Neutrophil (primary cell): ENCODE measurements around the gene UGGT2.

ENCODE experiments used
- H3K27ac ChIP-seq: fragments of 200-600 bp; sonication (generic); 2 replicates; pipeline ENCODE4 v1.5.1; 2016; ENCODE audit warnings: mild to moderate bottlenecking, moderate library complexity
- H3K27me3 ChIP-seq: fragments of 200-600 bp; sonication (generic); 2 replicates; pipeline ENCODE4 v1.6.0; 2016; ENCODE audit warnings: mild to moderate bottlenecking
- H3K36me3 ChIP-seq: fragments of 200-600 bp; sonication (generic); 2 replicates; pipeline ENCODE4 v1.5.1; 2017
- H3K4me1 ChIP-seq, 2 experiments: fragments of 200-600 bp in 1 of 2; sonication (generic) in 1 of 2; 1 replicate in 1 of 2; 2 replicates in 1 of 2; pipeline versions ENCODE4 v1.5.1 to v1.6.1; 2013 to 2016; ENCODE audit warnings: low read depth in 1 of 2, low read length in 1 of 2, mild to moderate bottlenecking in 1 of 2, moderate library complexity in 1 of 2; ENCODE audit not compliant: control insufficient read depth in 1 of 2, insufficient read depth in 1 of 2
- H3K4me3 ChIP-seq, 2 experiments: fragments of 200-600 bp in 1 of 2; sonication (generic) in 1 of 2; 1 replicate in 1 of 2; 2 replicates in 1 of 2; pipeline ENCODE4 v1.5.1; 2013 to 2016; ENCODE audit warnings: low read depth in 1 of 2, low read length in 1 of 2, mild to moderate bottlenecking in 1 of 2, moderate library complexity in 1 of 2
- H3K9me3 ChIP-seq: fragments of 200-600 bp; sonication (generic); 2 replicates; pipeline ENCODE4 v1.5.1; 2016
- TF ChIP-seq, protein P1 (sequence below): fragments of 200-600 bp; sonication (generic); IDR thresholded peaks from 2 replicates; pipeline ENCODE4 v1.5.1; 2016; ENCODE audit warnings: antibody characterized with exemption

The UGGT2 gene

GRCh38 chr13:95902741-95903140 lies 150.5 kb downstream of the UGGT2 start:
- Histone ChIP-seq H3K27ac (no peak overlapping the region), H3K9me3 (no peaks in the 10 kb centered on the region), H3K4me3 (no peak overlapping the region), H3K36me3 (no peaks in the 10 kb centered on the region), H3K27me3 (no peaks in the 10 kb centered on the region), H3K4me1 (no peaks in the 10 kb centered on the region)
- TF ChIP-seq, protein P1, sequence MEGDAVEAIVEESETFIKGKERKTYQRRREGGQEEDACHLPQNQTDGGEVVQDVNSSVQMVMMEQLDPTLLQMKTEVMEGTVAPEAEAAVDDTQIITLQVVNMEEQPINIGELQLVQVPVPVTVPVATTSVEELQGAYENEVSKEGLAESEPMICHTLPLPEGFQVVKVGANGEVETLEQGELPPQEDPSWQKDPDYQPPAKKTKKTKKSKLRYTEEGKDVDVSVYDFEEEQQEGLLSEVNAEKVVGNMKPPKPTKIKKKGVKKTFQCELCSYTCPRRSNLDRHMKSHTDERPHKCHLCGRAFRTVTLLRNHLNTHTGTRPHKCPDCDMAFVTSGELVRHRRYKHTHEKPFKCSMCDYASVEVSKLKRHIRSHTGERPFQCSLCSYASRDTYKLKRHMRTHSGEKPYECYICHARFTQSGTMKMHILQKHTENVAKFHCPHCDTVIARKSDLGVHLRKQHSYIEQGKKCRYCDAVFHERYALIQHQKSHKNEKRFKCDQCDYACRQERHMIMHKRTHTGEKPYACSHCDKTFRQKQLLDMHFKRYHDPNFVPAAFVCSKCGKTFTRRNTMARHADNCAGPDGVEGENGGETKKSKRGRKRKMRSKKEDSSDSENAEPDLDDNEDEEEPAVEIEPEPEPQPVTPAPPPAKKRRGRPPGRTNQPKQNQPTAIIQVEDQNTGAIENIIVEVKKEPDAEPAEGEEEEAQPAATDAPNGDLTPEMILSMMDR = no peak

GRCh38 chr13:95898256-95898655 lies 154.9 kb downstream of the UGGT2 start:
- Histone ChIP-seq H3K9me3 (no peaks in the 10 kb centered on the region), H3K4me3 (no peak overlapping the region), H3K27ac (no peak overlapping the region)

DNA sequence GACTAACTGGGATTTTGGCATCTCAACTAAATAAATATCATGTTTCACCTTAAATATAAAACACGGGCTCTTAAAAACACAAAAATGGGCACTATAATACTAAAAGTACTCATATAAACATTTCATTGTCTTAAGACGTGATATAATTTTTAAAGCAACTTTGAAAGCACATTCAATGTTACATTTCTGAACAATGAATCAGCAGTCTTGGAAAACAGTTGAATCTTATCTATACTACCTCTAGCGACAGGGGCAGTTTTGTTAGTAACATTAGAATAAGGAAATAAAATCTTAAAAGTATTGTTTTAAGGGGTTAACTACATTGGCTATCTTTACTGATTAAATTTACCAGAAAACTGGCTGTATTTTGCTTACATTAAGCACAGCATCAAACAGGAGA lies 156.9 kb downstream of the UGGT2 start:
- no peak overlapping the region for H3K4me3 ChIP-seq
- no peaks in the 10 kb centered on the region for H3K36me3 ChIP-seq
- no peaks in the 10 kb centered on the region for H3K27me3 ChIP-seq
- H3K27ac ChIP-seq = no peak overlapping the region
- H3K4me1 ChIP-seq = no peaks in the 10 kb centered on the region
- TF ChIP-seq, protein P1 = no peak
- no peaks in the 10 kb centered on the region for H3K9me3 ChIP-seq

More at GRCh38 chr13:95898256-95898655, 154.9 kb downstream of the UGGT2 start:
- TF ChIP-seq, protein P1 = no peak
- Histone ChIP-seq H3K27me3 (no peaks in the 10 kb centered on the region), H3K36me3 (no peaks in the 10 kb centered on the region), H3K4me1 (no peaks in the 10 kb centered on the region)

GRCh38 chr13:95893861-95894260 lies 159.3 kb downstream of the UGGT2 start:
- no peaks in the 10 kb centered on the region for H3K27me3 ChIP-seq
- no peaks in the 10 kb centered on the region for H3K4me1 ChIP-seq
- no peak overlapping the region for H3K4me3 ChIP-seq
- no peaks in the 10 kb centered on the region for H3K9me3 ChIP-seq
- no peaks in the 10 kb centered on the region for H3K36me3 ChIP-seq
- TF ChIP-seq, protein P1 = no peak
- H3K27ac ChIP-seq = no peak overlapping the region

DNA sequence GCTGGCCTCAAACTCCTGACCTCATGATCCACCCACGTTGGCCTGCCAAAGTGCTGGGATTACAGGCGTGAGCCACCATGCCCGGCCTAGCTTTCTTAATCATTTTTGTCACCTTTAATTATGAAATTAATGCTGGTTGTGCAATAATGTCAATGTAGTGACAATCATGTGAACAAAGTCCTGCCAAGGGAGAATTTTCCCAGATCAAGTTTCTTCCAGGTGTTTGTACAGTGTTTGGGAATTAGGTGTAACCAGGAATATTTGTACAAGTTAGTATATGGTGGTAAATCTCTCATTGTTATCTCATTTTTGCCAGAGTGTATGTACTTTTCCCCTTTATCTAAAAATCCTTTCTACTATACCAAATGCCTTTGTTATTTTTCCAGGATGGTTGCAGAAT lies 171.1 kb downstream of the UGGT2 start:
- H3K36me3 ChIP-seq = no peaks in the 10 kb centered on the region
- H3K4me3 ChIP-seq = no peak overlapping the region
- TF ChIP-seq, protein P1 = no peak
- H3K4me1 ChIP-seq = no peaks in the 10 kb centered on the region
- no peaks in the 10 kb centered on the region for H3K27me3 ChIP-seq
- H3K9me3 ChIP-seq = no peaks in the 10 kb centered on the region
- H3K27ac ChIP-seq = no peak overlapping the region

DNA sequence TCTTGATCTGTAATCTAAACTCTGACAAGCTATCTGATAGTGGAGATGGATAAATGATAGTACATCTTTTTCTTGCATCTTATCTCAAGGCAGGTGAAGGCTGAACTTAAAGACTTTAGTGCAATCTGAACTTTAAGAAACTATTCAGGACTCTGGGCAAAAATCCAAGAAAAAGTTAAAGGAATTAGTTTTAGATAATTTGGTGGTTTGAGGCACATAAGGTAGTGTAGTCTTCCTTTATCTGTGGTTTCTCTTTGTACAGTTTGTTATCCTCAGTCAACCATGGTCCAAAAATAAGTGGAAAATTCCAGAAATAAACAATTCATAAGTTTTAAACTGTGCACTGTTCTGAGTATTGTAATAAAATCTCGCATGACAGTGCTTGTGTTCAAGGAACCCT lies 172.9 kb downstream of the UGGT2 start:
- Histone ChIP-seq H3K4me3 (no peak overlapping the region), H3K4me1 (no peaks in the 10 kb centered on the region), H3K27me3 (no peaks in the 10 kb centered on the region), H3K27ac (no peak overlapping the region), H3K9me3 (no peaks in the 10 kb centered on the region), H3K36me3 (no peaks in the 10 kb centered on the region)
- TF ChIP-seq, protein P1 = no peak
